ENCODE data around the gene TMEM100.

DNA sequence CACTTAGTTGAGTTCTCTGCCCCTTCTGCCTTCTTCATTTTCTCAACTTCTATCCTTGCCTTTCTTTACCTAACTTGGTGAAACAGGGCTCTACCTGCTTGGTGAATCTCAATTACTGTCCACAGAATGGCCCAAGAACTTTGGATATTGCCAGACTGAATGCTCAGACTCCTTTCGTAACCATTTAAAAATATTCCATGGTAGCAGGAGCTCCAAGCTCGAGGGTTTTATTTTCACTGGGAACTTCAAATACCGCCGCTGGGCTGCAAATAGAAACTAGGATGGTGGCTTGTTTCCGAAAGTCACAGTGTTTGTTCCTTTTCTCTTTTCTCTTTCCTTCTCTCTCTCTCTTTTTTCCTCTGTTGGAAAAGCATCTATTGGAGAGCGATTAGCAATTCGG is 13.2 kb downstream of the TMEM100 start:
- TF ChIP-seq EZH2 (IDR thresholded peaks at IDR 0.05; ENCODE audit: borderline replicate concordance, control insufficient read depth, low read depth, low read length), result no peak
- TF ChIP-seq, protein P1, sequence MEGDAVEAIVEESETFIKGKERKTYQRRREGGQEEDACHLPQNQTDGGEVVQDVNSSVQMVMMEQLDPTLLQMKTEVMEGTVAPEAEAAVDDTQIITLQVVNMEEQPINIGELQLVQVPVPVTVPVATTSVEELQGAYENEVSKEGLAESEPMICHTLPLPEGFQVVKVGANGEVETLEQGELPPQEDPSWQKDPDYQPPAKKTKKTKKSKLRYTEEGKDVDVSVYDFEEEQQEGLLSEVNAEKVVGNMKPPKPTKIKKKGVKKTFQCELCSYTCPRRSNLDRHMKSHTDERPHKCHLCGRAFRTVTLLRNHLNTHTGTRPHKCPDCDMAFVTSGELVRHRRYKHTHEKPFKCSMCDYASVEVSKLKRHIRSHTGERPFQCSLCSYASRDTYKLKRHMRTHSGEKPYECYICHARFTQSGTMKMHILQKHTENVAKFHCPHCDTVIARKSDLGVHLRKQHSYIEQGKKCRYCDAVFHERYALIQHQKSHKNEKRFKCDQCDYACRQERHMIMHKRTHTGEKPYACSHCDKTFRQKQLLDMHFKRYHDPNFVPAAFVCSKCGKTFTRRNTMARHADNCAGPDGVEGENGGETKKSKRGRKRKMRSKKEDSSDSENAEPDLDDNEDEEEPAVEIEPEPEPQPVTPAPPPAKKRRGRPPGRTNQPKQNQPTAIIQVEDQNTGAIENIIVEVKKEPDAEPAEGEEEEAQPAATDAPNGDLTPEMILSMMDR (IDR thresholded peaks at IDR 0.05 in 2 of 3, conservative IDR thresholded peaks at IDR 0.05 in 1 of 3; ENCODE audit: control insufficient read depth in 2 of 3, extremely low read depth in 1 of 3, insufficient read depth in 1 of 3, low read depth in 3 of 3, low read length in 3 of 3), result no peak
- TF ChIP-seq MTA3 (IDR thresholded peaks at IDR 0.05; ENCODE audit: borderline replicate concordance, low read length), result no peak
- TF ChIP-seq PML (IDR thresholded peaks at IDR 0.05; ENCODE audit: low read length), result no peak
- no peak for TF ChIP-seq TCF7 (IDR thresholded peaks at IDR 0.05; ENCODE audit: borderline replicate concordance)
- TF ChIP-seq POLR2A (IDR thresholded peaks at IDR 0.05; ENCODE audit: low read depth, low read length), result no peak
- no peak for TF ChIP-seq EGR1 (IDR thresholded peaks at IDR 0.05; ENCODE audit: borderline replicate concordance in 1 of 2, low read depth in 2 of 2, low read length in 2 of 2)
- TF ChIP-seq ESRRA (IDR thresholded peaks at IDR 0.05; ENCODE audit: low read length), result no peak
- no peak for TF ChIP-seq POLR2AphosphoS5 (IDR thresholded peaks at IDR 0.05; ENCODE audit: low read length)
- TF ChIP-seq EP300 (IDR thresholded peaks at IDR 0.05; ENCODE audit: borderline replicate concordance in 1 of 2, control insufficient read depth in 1 of 2, low read depth in 2 of 2, low read length in 2 of 2), result no peak
- TF ChIP-seq GABPA (IDR thresholded peaks at IDR 0.05; ENCODE audit: low read depth), result no peak

All from GM12878 (cell line).